Keratinocyte (primary cell): Measurements from ENCODE around the gene CISH. TPM values are rescaled to one million over a fixed set of nuclear protein-coding genes. Genes with fewer than 3 reads are reported as not detected.

Source experiments
- DNase-seq: peaks from one replicate; pipeline ENCODE4 v3.0.0-alpha.2; 2011; ENCODE audit warnings: low read depth, missing footprints, low spot score
- FAIRE-seq: peaks from 2 replicates; lab custom pipeline; 2011; peaks lifted over from hg19 to GRCh38; lab: Jason Lieb, UNC
- H2AFZ ChIP-seq: 2 replicates; pipeline ENCODE4 v1.6.0; 2012; ENCODE audit warnings: low read length, control low read depth, inconsistent platforms; ENCODE audit not compliant: control insufficient read depth
- H3K27ac ChIP-seq: 2 replicates; pipeline ENCODE4 v1.5.1; 2011; ENCODE audit warnings: low read length; ENCODE audit not compliant: control insufficient read depth, insufficient read depth
- H3K27me3 ChIP-seq: 3 replicates; pipeline ENCODE4 v1.6.0; 2011; ENCODE audit warnings: low read length; ENCODE audit not compliant: control insufficient read depth, insufficient read depth; ENCODE audit errors: extremely low read depth
- H3K36me3 ChIP-seq, 2 experiments: 2 replicates in 1 of 2; 3 replicates in 1 of 2; pipeline ENCODE4 v1.5.1; 2011; ENCODE audit warnings: low read length in 2 of 2, mild to moderate bottlenecking in 1 of 2; ENCODE audit not compliant: control insufficient read depth in 2 of 2, insufficient read depth in 2 of 2; ENCODE audit errors: extremely low read depth in 1 of 2
- H3K4me1 ChIP-seq: 3 replicates; pipeline ENCODE4 v1.5.1; 2011; ENCODE audit warnings: low read length; ENCODE audit not compliant: control insufficient read depth, insufficient read depth; ENCODE audit errors: extremely low read depth
- H3K4me2 ChIP-seq: 3 replicates; pipeline ENCODE4 v1.6.0; 2011; ENCODE audit warnings: low read depth, low read length; ENCODE audit not compliant: control insufficient read depth, insufficient read depth; ENCODE audit errors: extremely low read depth
- H3K4me3 ChIP-seq, 3 experiments: fragments of 200-600 bp in 1 of 3; sonication (generic) in 1 of 3; 2 replicates in 2 of 3; 3 replicates in 1 of 3; pipeline ENCODE4 v1.5.1; 2011 to 2016; ENCODE audit warnings: low read length in 3 of 3, mild to moderate bottlenecking in 3 of 3, control low read depth in 2 of 3, inconsistent platforms in 1 of 3, low read depth in 1 of 3, mixed read lengths in 1 of 3, mixed run types in 1 of 3, moderate library complexity in 1 of 3; ENCODE audit not compliant: control insufficient read depth in 2 of 3, insufficient read depth in 2 of 3; ENCODE audit errors: extremely low read depth in 1 of 3
- H3K79me2 ChIP-seq: 2 replicates; pipeline ENCODE4 v1.6.0; 2012; ENCODE audit warnings: low read length; ENCODE audit not compliant: control insufficient read depth, insufficient read depth
- H3K9ac ChIP-seq: 3 replicates; pipeline ENCODE4 v1.6.0; 2011; ENCODE audit warnings: low read length; ENCODE audit not compliant: control insufficient read depth, insufficient read depth; ENCODE audit errors: extremely low read depth
- H3K9me1 ChIP-seq: 3 replicates; pipeline ENCODE4 v1.6.0; 2011; ENCODE audit warnings: low read length; ENCODE audit not compliant: control insufficient read depth, insufficient read depth; ENCODE audit errors: extremely low read depth
- H3K9me3 ChIP-seq: 2 replicates; pipeline ENCODE4 v1.5.1; 2012; ENCODE audit warnings: low read depth, low read length; ENCODE audit not compliant: control insufficient read depth
- H4K20me1 ChIP-seq: 3 replicates; pipeline ENCODE4 v1.6.0; 2011; ENCODE audit warnings: low read length; ENCODE audit not compliant: control insufficient read depth, insufficient read depth; ENCODE audit errors: extremely low read depth
- EZH2 ChIP-seq: IDR thresholded peaks from one replicate; pipeline ENCODE4 v1.6.1; 2012; ENCODE audit warnings: inconsistent platforms, mild to moderate bottlenecking, low read length, moderate library complexity
- dilution Hi-C: fragments of 300-500 bp; cut with MboI; formaldehyde crosslinking; loops from one replicate; pipeline ENCODE4 v1.7.0; 2020; ENCODE audit warnings: low sequenced_read_pairs; ENCODE audit not compliant: extremely low pct_ligation_motif_present
- polyA plus RNA-seq, 5 experiments: library from polyadenylated mRNA; depleted of rRNA in 3 of 5; stranded (reverse) in 3 of 5; stranded (forward) in 1 of 5; unstranded in 1 of 5; fragments of >200 nt; gene quantifications; 1 replicate in 1 of 5; 2 replicates in 3 of 5; 3 replicates in 1 of 5; pipeline versions ENCODE4 v1.2.1 to v1.2.3, GENCODE V29; 2011 to 2012; ENCODE audit warnings: missing spikeins in 2 of 5, low read depth in 1 of 5, low replicate concordance in 1 of 5
- TF ChIP-seq, protein P1 (sequence below), 3 experiments: IDR thresholded peaks in 1 of 3; conservative IDR thresholded peaks in 1 of 3; optimal IDR thresholded peaks in 1 of 3; 2 replicates in 2 of 3; 3 replicates in 1 of 3; pipeline versions ENCODE3 to v1.5.1; 2011; ENCODE audit warnings: low read length in 3 of 3, mild to moderate bottlenecking in 3 of 3, moderate library complexity in 2 of 3, control low read depth in 1 of 3, inconsistent platforms in 1 of 3; ENCODE audit not compliant: insufficient read depth in 2 of 3; ENCODE audit errors: extremely low read depth in 1 of 3

CISH gene
- polyA plus RNA-seq, 1 donor (not counting 4 experiments of a cell fraction or from before 2014, with no cell fraction given), result 1.8 TPM

DNA sequence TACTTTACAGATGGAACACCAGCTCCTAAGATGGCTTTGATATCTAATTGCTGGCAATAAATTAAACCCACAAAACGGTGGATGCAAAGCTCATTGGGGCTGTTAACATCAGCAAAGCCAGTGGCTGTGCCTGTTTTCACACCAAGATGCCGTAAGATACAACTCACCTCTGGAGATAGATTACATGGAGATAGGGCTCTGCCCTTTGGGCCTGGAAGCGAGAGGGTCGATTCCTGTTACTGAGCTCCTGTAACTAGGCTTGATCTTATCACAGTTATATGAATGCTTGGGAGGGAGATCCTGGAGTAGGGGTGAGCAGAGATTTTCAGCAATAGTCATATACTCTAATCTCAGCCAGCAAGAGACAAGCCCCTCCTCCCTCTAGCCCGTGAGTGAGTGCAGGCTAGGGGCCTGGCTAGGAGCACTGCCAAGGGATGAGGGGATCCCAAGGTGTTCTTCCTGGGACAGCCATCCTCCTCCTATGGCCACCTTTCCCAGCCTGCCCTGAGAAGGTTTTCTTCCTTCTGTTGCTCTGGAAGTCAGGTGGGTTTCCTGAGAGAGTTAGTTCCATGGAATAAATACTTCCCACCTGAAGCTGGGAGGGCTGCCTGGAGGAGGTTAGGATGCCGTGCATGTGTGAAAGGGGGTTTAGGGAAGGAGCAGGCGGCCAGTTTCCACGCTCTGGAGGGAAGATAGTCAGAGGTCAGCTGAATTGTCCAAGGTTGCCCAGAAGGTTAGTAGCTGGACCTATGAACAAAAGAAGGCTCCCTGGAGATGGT is 45.0 kb upstream of the CISH start:
- DNase-seq, result no peak
- dilution Hi-C loops, result no loop called here
- Histone ChIP-seq H3K9ac (no peak overlapping the region), H3K27me3 (no peaks in the 10 kb centered on the region), H3K36me3 (no peaks in the 10 kb centered on the region), H3K79me2 (no peaks in the 10 kb centered on the region), H3K4me3 (no peak overlapping the region), H3K4me2 (no peak overlapping the region), H3K4me1 (peaks cover 14% of the 10 kb centered on the region), H4K20me1 (no peaks in the 10 kb centered on the region), H3K27ac (no peak overlapping the region), H3K9me1 (no peaks in the 10 kb centered on the region), H3K9me3 (no peaks in the 10 kb centered on the region), H2AFZ (no peak overlapping the region)
- no peak for FAIRE-seq
- TF ChIP-seq, protein P1, sequence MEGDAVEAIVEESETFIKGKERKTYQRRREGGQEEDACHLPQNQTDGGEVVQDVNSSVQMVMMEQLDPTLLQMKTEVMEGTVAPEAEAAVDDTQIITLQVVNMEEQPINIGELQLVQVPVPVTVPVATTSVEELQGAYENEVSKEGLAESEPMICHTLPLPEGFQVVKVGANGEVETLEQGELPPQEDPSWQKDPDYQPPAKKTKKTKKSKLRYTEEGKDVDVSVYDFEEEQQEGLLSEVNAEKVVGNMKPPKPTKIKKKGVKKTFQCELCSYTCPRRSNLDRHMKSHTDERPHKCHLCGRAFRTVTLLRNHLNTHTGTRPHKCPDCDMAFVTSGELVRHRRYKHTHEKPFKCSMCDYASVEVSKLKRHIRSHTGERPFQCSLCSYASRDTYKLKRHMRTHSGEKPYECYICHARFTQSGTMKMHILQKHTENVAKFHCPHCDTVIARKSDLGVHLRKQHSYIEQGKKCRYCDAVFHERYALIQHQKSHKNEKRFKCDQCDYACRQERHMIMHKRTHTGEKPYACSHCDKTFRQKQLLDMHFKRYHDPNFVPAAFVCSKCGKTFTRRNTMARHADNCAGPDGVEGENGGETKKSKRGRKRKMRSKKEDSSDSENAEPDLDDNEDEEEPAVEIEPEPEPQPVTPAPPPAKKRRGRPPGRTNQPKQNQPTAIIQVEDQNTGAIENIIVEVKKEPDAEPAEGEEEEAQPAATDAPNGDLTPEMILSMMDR (optimal IDR thresholded peaks at IDR 0.05 in 1 of 3, IDR thresholded peaks at IDR 0.05 in 1 of 3, conservative IDR thresholded peaks at IDR 0.05 in 1 of 3; ENCODE audit: extremely low read depth in 1 of 3, insufficient read depth in 2 of 3, low read length in 3 of 3), result no peak
- TF ChIP-seq EZH2, result no peak

DNA sequence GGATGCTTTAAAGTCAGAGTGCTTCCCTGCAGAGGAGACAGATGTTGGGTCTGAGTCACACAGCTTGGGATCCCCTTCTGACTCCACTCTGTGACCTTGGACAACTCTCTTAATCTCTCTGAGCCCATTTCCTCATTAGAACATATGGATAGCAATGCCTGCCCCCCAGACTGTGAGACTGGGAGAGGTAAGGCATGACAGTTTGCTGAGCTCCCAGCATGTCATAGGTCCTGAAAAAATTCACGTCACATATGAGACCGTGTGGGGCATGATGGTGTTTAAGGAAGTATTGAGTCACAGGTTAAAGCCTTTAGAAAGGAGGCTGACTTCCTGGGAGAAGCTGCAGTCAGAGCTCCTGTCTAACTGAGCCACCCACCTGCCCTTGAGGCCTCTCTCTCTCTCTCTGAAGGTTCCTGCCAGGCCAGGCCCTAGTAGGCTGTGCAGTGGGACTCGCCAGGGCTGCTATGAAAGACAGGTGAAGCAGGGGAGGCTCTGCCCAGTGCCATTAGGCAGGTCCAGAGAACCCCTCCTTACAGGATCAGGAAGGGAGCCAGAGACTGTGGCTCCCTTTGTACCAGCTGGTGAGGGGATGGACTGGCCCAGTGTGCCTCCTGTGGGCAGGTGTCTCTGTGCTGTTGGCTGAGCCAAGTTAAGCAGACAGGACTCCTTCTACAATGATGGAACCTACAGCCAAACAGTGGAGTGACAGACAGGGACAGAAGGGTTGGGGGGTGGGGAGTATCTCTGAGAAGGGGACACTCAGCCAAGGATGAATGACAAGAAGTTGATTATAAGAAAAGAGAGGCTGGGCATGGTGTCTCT is 43.6 kb upstream of the CISH start:
- Histone ChIP-seq H3K36me3 (no peaks in the 10 kb centered on the region), H2AFZ (no peak overlapping the region), H3K9me1 (no peaks in the 10 kb centered on the region), H3K27me3 (no peaks in the 10 kb centered on the region), H3K4me3 (no peak overlapping the region), H3K9me3 (no peaks in the 10 kb centered on the region), H3K27ac (no peak overlapping the region), H3K4me2 (no peak overlapping the region), H3K4me1 (peaks cover 14% of the 10 kb centered on the region), H3K9ac (no peak overlapping the region), H4K20me1 (no peaks in the 10 kb centered on the region), H3K79me2 (no peaks in the 10 kb centered on the region)
- dilution Hi-C loops, result no loop called here
- peak; percentile 48 for FAIRE-seq
- no peak for TF ChIP-seq EZH2
- TF ChIP-seq, protein P1 (optimal IDR thresholded peaks at IDR 0.05 in 1 of 3, IDR thresholded peaks at IDR 0.05 in 1 of 3, conservative IDR thresholded peaks at IDR 0.05 in 1 of 3; ENCODE audit: extremely low read depth in 1 of 3, insufficient read depth in 2 of 3, low read length in 3 of 3), result no peak
- no peak for DNase-seq
